GM10847 (cell line): ENCODE measurements around the gene SSU72.
A peak's percentile ranks its signal among the peaks of the same experiment; 100 is the strongest.

Experiments used
- POLR2A ChIP-seq: IDR thresholded peaks from 2 replicates; pipeline ENCODE4 v1.6.1; 2011; ENCODE audit not compliant: insufficient read length; ENCODE audit errors: extremely low read depth

The SSU72 gene

DNA sequence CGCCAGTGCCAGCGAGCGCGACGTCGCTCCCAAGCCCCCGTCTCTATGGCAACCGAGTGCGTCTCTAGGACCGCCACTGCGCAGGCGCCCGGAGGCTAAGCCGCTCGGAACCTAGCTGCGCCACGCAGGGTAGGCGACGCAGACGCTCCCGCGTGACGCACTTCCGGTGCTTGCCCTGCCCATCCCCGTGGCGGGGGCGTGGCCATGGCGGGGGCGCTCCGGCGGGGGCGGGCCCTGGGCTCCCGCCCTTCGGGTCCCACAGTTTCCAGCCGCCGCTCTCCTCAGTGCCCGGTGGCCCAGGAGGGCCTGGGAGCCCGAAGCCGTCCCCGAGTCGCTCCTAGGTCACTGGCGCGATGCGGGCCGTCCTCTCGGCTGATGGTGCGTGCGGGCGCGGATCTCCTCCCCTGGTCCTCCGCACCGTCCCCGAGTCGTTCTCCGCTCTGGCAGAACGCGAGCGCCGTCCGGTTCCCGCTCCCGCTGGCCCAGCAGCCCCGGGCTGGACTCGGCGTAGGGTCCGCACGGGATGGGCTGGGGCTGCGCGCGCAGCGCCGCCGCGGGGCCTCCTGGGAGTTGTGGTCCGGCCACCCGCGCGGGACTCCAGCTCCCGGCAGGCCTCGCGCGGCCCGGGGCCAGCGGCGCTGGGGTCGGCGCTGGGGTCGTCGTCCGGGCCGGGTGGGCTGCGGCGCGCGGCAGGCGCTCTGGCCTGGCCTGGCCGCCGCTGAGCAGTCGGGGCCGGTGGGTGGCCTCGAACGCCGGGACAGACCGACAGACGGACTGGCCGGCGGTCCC is 40.8 kb upstream of the SSU72 start, which contains the start of gene MIB2:
TSS of gene MIB2 (plus strand) at position 245 of the 789 bp plus-strand sequence. CDS start 7,953 bp downstream, outside the sequence.
- TF ChIP-seq POLR2A, result peak; percentile 73

DNA sequence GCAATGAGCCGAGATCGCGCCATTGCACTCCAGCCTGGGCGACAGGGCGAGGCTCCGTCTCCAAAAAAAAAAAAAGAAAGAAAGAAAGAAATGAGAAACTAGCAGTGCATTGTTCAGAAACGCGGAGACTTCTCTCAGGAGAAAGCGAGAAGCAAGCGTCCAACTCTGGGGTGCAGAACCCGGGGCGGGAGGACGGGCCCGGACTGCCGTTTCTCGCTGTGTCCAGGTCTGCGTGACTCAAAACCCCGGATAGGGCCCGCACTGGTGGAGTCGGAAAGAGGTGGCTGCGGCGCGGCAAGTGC is 40.2 kb upstream of the SSU72 start:
- TF ChIP-seq POLR2A, result no peak

DNA sequence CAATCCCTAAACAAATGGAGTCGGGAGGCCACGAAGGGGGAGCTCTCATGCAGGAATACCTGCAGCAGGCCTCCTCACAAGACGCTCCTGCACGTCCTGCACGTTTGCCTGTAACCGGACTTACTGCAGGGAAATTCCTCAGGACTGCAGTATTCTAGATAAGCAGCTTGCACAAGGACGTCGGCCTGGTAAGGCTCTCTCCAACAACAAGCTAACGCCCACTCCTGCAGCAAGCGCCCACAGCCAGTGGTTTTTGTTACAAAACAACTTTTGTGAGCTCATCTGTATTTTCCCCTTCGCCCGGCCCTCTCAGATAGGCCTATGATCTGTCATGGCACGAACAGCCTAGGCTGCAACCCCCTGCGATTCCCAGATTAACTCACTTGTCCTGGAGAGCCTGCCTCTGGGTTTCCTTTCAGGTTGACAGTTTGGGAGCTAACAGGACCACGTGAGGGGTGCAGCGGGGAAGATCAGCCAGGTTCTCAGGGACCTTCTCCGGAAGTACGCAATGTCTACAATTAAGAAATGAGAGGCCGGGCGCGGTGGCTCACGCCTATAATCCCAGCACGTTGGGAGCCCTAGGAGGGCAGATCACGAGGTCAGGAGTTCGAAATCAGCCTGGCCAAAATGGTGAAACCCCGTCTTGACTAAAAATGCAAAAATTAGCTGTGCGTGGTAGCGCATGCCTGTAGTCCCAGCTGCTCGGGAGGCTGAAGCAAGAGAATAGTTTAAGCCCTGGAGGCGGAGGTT is 39.7 kb upstream of the SSU72 start:
- TF ChIP-seq POLR2A, result no peak

DNA sequence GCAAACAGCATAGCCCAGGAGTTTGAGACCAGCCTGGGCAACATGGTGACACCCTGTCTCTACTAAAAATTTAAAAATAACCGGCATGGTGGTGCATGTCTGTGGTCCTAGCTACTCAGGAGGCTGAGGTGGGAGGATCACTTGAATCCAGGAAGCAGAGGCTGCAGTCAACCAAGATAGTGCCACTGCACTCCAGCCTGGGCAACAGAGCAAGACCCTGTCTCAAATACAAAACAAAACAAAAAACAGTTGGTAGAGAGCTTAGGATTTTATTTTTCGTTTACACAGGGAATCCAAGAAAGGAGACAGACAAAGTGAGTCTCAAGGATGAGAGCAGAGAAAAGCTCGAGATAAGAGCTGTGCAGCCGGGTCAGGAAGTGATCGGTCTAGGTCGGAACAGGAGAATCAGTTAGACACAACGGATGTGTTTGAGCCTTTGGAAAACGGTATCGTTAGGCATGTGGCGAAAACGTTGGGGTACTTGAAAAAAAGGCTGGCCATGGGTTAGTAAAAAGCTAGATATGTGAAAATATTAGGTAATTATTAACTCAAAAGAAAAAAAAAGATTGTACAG is 38.9 kb upstream of the SSU72 start:
- TF ChIP-seq POLR2A, result no peak

DNA sequence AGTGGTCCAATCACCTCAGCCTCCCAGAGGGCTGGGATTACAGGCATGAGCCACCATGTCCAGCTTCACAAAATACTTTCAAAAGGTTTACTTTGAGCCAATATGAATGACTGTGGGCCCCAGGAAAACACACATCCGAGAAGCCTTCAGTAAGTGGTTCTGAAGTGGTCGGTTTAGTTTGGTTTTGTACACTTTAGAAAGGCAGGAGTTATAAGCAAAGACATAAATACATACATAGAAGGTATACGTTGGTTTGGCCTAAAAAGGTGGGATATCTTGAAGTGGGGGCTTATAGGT is 37.4 kb upstream of the SSU72 start:
- TF ChIP-seq POLR2A, result no peak

DNA sequence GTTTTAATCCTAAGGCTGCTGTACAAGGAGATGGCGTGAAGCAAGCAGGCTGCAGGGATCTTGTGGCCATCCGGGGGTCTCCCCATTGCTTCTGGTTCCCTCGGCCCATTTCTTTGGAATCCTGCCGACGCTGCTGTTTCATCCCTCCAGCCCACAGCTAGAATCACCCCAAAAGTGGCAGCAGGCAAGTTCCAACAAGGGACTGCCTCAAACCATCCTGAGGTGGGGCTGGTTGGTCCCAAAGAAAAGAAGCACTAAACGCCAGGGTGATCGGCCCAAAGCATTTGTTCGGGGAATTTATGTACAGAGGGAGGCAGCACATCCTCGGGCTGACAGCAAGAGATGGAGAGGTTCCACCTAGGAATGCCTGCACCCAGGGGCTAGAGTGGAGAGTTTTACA is 36.1 kb upstream of the SSU72 start:
- TF ChIP-seq POLR2A, result no peak

DNA sequence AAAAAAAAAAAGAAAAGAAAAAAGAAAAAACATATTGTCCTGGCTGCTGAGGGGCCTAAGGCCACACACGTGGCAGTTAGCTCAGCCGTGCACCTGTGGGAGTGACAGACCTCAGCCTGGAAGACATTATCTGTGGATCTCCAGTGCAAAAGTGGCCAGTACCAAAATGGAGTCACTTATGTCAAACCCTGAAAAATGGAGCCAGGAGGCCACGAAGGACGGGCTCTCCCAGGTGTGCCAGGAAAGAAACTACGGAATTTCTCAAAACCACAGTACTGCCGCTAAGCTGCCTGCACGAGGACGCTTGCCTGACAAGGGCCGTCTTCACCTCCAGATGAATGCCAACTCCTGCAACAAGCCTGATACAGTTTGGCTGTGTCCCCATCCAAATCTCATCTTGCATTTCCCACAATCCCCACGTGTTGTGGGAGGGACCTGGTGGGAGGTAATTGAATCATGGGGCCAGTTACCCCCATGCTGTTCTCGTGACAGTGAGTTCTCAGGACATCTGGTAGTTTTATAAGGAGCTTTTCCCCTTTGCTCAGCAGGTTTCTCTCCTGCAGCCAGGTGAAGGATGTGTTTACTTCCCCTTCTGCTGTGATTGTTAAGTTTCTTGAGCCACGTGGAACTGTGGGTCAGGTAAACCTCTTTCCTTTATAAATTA is 35.3 kb upstream of the SSU72 start:
- no peak for TF ChIP-seq POLR2A

DNA sequence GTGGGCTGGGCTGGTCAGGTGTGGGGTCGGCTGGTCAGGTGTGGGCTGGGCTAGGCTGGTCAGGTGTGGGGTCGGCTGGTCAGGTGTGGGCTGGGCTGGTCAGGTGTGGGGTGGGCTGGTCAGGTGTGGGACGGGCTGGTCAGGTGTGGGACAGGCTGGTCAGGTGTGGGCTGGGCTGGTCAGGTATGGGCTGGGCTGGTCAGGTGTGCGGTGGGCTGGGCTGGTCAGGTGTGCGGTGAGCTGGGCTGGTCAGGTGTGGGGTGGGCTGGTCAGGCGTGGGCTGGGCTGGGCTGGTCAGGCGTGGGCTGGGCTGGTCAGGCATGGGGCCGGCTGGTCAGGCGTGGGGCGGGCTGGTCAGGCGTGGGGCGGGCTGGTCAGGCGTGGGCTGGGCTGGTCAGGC is 31.6 kb upstream of the SSU72 start:
- no peak for TF ChIP-seq POLR2A

DNA sequence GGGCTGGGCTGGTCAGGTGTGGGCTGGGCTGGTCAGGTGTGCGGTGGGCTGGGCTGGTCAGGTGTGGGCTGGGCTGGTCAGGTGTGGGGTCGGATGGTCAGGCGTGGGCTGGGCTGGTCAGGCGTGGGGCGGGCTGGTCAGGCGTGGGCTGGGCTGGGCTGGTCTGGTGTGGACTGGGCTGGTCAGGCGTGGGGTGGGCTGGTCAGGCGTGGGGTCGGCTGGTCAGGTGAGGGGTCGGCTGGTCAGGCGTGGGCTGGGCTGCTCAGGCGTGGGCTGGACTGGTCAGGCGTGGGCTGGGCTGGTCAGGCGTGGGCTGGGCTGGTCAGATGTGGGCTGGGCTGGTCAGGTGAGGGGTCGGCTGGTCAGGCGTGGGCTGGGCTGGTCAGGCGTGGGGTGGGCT is 31.1 kb upstream of the SSU72 start:
- no peak for TF ChIP-seq POLR2A

DNA sequence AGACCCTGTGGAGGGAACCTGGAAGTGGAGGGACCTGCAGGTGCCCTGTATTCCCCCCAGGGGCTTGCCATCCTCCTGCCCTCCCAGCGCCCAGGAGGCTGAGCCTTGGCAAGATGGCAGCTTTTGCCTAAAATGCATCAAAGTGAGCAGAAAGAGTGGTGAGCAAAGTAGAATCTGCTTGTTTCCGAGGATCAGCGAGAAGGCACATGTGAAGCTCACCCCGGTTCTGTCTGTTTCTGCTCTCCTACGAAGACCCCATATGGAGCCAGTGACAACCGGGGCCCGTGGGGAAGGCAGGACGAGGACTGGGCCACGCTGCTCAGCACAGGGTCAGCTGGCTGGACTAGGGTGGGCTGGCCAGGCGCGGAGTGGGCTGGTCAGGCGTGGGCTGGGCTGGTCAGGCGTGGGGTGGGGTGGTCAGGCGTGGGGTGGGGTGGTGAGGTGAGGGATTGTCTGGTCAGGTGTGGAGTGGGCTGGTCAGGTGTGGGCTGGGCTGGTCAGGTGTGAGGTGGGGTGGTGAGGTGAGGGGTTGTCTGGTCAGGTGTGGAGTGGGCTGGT is 30.4 kb upstream of the SSU72 start:
- no peak for TF ChIP-seq POLR2A

DNA sequence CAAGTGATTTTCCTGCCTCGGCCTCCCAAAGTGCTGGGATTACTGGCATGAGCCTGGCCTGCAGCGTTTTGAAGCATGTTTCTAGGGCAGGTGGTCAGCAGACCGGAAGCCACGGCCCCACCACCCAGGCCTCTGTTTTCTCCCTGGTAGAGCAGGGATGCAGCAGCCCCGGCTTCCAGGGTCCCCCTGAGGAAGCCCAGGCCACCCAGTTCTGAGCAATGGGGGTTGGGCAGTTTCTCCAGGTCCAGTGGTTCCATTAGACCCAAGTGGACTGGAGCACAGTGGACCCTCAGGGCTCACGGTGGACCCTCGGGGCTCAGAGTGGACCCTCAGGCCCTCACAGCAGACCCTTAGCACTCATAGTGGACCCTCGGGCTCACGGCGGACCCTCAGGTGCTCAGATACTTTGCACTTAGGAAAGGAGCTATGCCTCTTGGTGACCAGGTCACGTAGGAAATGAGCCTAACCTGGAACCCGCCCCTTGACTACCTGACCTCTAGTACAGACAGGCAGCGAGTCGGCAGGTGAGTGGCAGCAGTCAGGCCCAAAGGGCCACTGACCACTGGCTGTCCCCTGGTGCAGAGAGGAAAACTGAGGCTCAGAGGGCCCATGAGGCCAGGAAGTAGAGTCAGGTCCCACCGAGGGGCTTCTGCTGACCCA is 29.8 kb upstream of the SSU72 start:
- no peak for TF ChIP-seq POLR2A

DNA sequence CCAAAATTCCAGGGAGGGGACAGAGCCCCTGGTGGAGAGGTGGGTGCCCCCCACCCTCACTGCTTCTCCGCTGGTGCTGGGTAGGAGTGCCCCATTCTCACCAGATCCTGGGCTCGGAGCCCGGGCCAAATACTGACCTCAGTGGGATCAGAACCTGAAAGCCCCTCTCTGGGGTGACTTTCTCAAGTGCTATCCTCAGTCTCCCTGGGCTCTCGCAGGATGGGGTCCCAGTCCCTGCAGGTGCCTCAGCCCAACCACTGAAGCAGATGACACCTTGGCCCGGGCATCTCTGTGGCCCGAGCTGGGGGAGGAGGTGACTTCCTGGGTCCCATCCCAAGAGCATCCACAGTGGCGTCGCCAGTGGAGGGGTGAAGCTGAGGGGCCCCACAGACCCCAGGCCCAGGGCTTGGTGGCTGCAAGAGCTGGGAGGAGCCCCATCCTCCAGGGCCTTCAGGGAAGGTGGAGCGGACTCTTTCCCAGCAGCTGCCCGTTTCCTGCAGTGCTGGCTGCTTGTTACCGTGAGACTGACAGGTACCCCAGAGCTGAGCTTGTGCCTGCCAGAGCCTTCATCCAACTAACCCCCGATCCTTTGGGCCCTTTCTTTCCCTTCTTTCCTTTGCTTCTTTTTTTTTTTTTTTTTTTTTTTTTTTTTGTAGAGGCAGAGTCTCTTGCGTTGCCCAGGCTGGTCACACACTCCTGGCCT is 29.2 kb upstream of the SSU72 start:
- no peak for TF ChIP-seq POLR2A

DNA sequence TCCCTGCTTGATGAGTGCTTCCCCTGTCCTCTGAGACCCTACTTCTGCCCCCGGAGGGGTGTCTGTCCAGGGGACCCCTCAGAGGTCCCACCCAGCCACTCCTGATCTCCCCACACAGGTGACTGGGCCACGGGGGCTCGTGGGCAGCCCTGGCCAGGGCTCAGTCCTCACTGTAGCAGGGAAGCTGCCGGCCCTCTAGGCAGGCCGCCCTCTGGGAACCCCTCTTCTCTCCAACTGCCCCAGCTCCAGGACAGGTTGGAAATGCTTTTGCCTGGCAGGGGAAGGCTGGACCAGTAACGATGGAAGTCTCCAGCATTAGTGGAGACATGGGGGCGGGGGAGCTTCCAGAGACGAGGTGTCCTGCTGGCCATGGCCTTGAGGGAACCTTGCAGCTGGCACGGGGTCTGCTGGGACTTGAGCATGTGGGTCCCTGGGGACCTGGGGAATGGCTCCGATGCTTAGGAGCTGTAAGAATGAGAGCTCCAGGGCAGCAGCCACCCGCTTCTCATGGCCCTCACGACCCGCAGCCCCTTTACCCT is 28.4 kb upstream of the SSU72 start:
- no peak for TF ChIP-seq POLR2A

DNA sequence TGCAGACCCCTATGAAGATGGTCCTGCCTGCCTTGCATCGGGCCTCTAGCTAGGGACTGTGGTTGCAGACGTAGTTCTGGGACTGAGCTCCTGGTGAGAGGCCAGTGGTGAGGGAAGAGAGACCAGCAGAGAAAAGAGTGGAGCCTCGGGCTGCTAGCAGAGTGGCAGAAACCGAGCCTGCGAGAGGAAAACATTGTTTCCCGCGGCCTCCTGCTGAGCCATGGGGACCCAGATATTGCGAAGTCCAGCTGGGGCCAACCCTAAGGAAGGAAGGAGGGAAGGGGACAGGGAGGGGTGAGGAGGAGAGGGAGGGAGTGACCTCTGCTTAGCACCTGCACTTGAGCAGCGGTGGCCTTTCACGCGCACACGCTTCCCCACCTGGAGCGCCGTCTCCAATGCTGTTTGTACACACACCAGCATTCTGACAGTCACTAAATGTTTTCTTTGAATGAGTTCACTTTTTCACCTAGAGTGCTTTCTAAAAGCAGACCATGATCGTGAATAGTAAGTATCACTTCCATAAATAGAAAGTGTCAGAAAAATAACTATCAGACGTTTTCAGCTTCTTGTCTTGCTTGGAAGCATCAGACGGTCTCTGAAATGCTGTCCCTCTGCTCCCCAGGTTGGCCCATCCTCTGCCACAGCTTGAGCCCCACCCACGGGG is 27.8 kb upstream of the SSU72 start:
- no peak for TF ChIP-seq POLR2A

DNA sequence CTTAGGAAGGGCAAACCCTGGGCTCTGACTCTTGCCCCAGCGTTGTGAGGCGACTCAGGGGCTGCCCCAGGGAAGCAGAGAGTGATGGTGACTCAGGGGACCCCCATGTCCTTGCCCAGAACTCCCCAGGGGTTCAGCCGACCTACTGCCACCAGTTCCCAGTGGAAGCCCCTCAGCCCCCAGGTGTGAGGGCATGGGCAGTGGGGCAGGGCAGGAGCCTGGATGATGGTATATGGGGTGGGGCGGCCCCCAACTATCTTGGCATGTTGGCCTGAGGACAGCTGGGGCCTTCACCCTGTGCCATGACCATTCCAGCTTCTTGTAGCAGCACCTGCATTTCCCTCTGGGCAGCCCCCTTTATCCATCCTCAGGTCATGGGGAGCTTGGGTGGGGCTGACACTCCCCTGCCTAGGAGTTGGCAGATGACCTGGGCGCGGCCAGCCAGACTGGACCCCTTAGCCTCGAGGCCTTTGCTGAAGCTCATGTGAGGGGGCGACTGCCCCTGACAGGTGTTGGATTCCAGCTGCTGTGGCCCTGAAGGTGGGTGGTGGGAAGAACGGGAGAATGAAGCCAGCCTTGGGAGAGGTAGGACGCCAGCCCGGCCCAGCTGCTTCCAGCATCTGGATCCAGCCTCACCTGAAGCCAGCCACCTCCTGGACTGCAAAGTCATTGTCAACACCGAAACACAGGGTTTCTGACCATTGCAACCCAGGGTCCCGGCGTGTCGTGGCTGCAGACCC is 27.1 kb upstream of the SSU72 start:
- no peak for TF ChIP-seq POLR2A
